ENCODE data around the gene PROSER1. TPM values are rescaled to one million over a fixed set of nuclear protein-coding genes. Genes with fewer than 3 reads are reported as not detected.

Gene PROSER1
- total RNA-seq, 1 experiment from 2014 or later = 33.5 TPM

DNA sequence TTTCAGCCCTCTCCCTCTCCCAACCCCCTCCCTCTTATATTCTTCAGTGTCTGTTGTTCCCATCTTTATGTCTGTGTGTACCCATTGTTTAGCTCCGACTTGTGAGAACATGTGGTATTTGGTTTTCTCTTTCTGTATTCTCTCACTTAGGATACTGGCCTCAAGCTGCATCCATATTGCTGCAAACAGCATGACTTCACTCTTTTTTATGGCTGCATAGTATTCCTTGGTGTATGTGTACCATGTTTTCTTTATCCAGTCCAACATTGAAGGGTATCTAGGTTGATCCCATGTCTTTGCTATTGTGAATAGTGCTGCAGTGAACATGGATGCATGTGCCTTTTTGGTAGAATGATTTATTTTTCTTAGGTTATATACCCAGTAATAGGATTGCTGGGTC lies 18.1 kb upstream of the PROSER1 start:
- no peak overlapping the region for H3K4me3 ChIP-seq (replicated peaks in 1 of 2; ENCODE audit: low read depth in 1 of 2, low read length in 2 of 2)
- H3K36me3 ChIP-seq (ENCODE audit: control insufficient read depth in 1 of 2, insufficient read depth in 2 of 2, low read length in 2 of 2) = no peaks in the 10 kb centered on the region
- H3K79me2 ChIP-seq (ENCODE audit: insufficient read depth, low read length) = no peaks in the 10 kb centered on the region
- no peak overlapping the region for H2AFZ ChIP-seq (ENCODE audit: low read depth, low read length, poor library complexity, severe bottlenecking)
- no peaks in the 10 kb centered on the region for H3K4me1 ChIP-seq (ENCODE audit: control insufficient read depth in 1 of 2, insufficient read depth in 2 of 2, low read length in 2 of 2)
- no peaks in the 10 kb centered on the region for H3K27me3 ChIP-seq (ENCODE audit: insufficient read depth, low read length)
- BruUV-seq (replicated peaks) = no TSS peak
- intact Hi-C loops (cut with micrococcal nuclease) = loop anchor here (10.0 kb wide), 2 partner anchors 359 to 1629 kb away; no protein-coding TSS in a partner anchor
- no peak for DNase-seq (ENCODE audit: low read depth, low spot score)
- ChIA-PET RAD21 (ENCODE audit: low non-redundant PET in 1 of 2, low total read pairs in 2 of 2, uncharacterized antibody in 2 of 2, unreplicated experiment in 2 of 2) (no interaction called here), CTCF (interaction anchor here (0.9 to 2.2 kb wide), 2 partner anchors 555 to 560 kb away, joined by 3 to 6 read pairs; no protein-coding TSS in a partner anchor), POLR2A (no interaction called here)
- no peaks in the 10 kb centered on the region; the same call in 1 of the 2 replicates for H4K20me1 ChIP-seq (ENCODE audit: insufficient read depth)
- H3K9me2 ChIP-seq (ENCODE audit: insufficient read depth) = no peaks in the 10 kb centered on the region
- H3K9ac ChIP-seq (ENCODE audit: low read length) = no peak overlapping the region
- no peak overlapping the region for H3K27ac ChIP-seq (ENCODE audit: low read depth, low read length)
- H3K4me2 ChIP-seq (ENCODE audit: low read length) = no peak overlapping the region
- TF ChIP-seq TCF7L2 (IDR thresholded peaks at IDR 0.05; ENCODE audit: borderline replicate concordance, extremely low read depth, insufficient read depth, insufficient read length) (no peak), CBX3 (IDR thresholded peaks at IDR 0.05; ENCODE audit: low read depth) (no peak), RAD21 (IDR thresholded peaks at IDR 0.05; ENCODE audit: low read depth) (no peak)
- no peaks in the 10 kb centered on the region for H3K9me3 ChIP-seq (ENCODE audit: control insufficient read depth in 1 of 2, insufficient read depth in 1 of 2, low read depth in 1 of 2, low read length in 2 of 2)
- no peak for ATAC-seq

DNA sequence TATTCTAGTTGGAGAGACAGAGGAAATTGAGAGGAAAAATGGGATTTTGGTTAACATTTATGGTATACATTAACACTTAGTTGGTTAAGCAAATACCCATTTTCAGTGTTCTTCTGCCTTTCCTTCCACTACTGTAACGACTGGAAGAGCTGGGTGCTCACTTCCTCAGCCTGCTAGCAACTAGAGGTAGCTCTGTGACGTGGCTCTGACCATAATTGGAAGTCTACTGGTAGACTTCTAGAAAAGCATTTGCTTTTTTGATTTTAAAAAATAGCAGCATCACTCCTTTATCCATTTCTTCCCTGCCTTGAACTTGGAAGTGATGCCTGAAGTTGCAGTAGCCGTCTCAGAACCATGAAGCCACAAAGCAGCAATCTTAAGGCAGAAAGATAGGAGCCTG lies 16.2 kb upstream of the PROSER1 start:
- Histone ChIP-seq H3K27ac (ENCODE audit: low read depth, low read length) (no peak overlapping the region), H3K27me3 (ENCODE audit: insufficient read depth, low read length) (no peaks in the 10 kb centered on the region), H2AFZ (ENCODE audit: low read depth, low read length, poor library complexity, severe bottlenecking) (no peak overlapping the region), H3K9me2 (ENCODE audit: insufficient read depth) (no peaks in the 10 kb centered on the region), H3K4me2 (ENCODE audit: low read length) (no peak overlapping the region), H3K79me2 (ENCODE audit: insufficient read depth, low read length) (no peaks in the 10 kb centered on the region), H3K36me3 (ENCODE audit: control insufficient read depth in 1 of 2, insufficient read depth in 2 of 2, low read length in 2 of 2) (no peaks in the 10 kb centered on the region), H3K4me3 (replicated peaks in 1 of 2; ENCODE audit: low read depth in 1 of 2, low read length in 2 of 2) (no peak overlapping the region), H4K20me1 (ENCODE audit: insufficient read depth) (no peaks in the 10 kb centered on the region; the same call in 1 of the 2 replicates), H3K4me1 (ENCODE audit: control insufficient read depth in 1 of 2, insufficient read depth in 2 of 2, low read length in 2 of 2) (no peaks in the 10 kb centered on the region), H3K9ac (ENCODE audit: low read length) (no peak overlapping the region), H3K9me3 (ENCODE audit: control insufficient read depth in 1 of 2, insufficient read depth in 1 of 2, low read depth in 1 of 2, low read length in 2 of 2) (no peaks in the 10 kb centered on the region)
- intact Hi-C loops (cut with micrococcal nuclease) = loop anchor here (10.0 kb wide), 2 partner anchors 361 to 1631 kb away; no protein-coding TSS in a partner anchor
- ATAC-seq (no peak), DNase-seq (ENCODE audit: low read depth, low spot score) (no peak)
- ChIA-PET RAD21 (ENCODE audit: low non-redundant PET in 1 of 2, low total read pairs in 2 of 2, uncharacterized antibody in 2 of 2, unreplicated experiment in 2 of 2) (no interaction called here), POLR2A (no interaction called here), CTCF (interaction anchor here (2.2 kb wide), 1 partner anchor 562 kb away, joined by 6 read pairs; no protein-coding TSS in a partner anchor)
- no peak for TF ChIP-seq ZNF274 (IDR thresholded peaks at IDR 0.05; ENCODE audit: low read depth, low read length)
- TF ChIP-seq MAX (IDR thresholded peaks at IDR 0.05) = no peak
- TF ChIP-seq TCF7L2 (IDR thresholded peaks at IDR 0.05; ENCODE audit: borderline replicate concordance, extremely low read depth, insufficient read depth, insufficient read length) = no peak
- no peak for TF ChIP-seq ZFX (IDR thresholded peaks at IDR 0.05)
- no peak for TF ChIP-seq RAD21 (IDR thresholded peaks at IDR 0.05; ENCODE audit: low read depth)
- TF ChIP-seq ELF1 (IDR thresholded peaks at IDR 0.05; ENCODE audit: borderline replicate concordance, low read depth) = no peak
- TF ChIP-seq, protein P1, sequence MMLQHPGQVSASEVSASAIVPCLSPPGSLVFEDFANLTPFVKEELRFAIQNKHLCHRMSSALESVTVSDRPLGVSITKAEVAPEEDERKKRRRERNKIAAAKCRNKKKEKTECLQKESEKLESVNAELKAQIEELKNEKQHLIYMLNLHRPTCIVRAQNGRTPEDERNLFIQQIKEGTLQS (IDR thresholded peaks at IDR 0.05) = no peak
- TF ChIP-seq YY1 (IDR thresholded peaks at IDR 0.05; ENCODE audit: extremely low read depth, insufficient replicate concordance, low read depth, low read length) = no peak
- no peak for TF ChIP-seq CBX3 (IDR thresholded peaks at IDR 0.05; ENCODE audit: low read depth)
- TF ChIP-seq CEBPB (IDR thresholded peaks at IDR 0.05; ENCODE audit: low read depth) = no peak
- no peak for TF ChIP-seq POLR2A (IDR thresholded peaks at IDR 0.05; ENCODE audit: borderline replicate concordance, extremely low read depth, insufficient read depth, insufficient read length)
- no peak for TF ChIP-seq EZH2 (IDR thresholded peaks at IDR 0.05)
- no peak for TF ChIP-seq FOSL1 (IDR thresholded peaks at IDR 0.05; ENCODE audit: low read depth)
- TF ChIP-seq EGR1 (IDR thresholded peaks at IDR 0.05; ENCODE audit: low read depth) = no peak
- TF ChIP-seq POLR2AphosphoS5 (IDR thresholded peaks at IDR 0.05; ENCODE audit: low read depth, low read length) = no peak
- no TSS peak for BruUV-seq (replicated peaks)
